Kidney (tissue), 14 donors: ENCODE results near the gene PCGF6. TPM values are rescaled to one million over a fixed set of nuclear protein-coding genes. Genes with fewer than 3 reads are reported as not detected.

Experiments used
- DNase-seq, 5 donors: peaks; one replicate each; pipeline ENCODE4 v3.0.0-alpha.2; 2013 to 2020
- FAIRE-seq: peaks from 2 replicates; lab custom pipeline; 2012; peaks lifted over from hg19 to GRCh38; lab: Jason Lieb, UNC
- H3K27ac ChIP-seq, 2 donors: one replicate each; pipeline ENCODE4 v1.7.0; 2013; ENCODE audit warnings: low read depth in 2 of 2, low read length in 2 of 2, inconsistent platforms in 1 of 2
- H3K27me3 ChIP-seq: one replicate; pipeline ENCODE4 v1.7.1; 2013; ENCODE audit warnings: low read length, inconsistent platforms; ENCODE audit not compliant: control insufficient read depth, insufficient read depth
- H3K36me3 ChIP-seq, 3 donors: one replicate each; pipeline versions ENCODE4 v1.7.0 to v1.7.1; 2013; ENCODE audit warnings: low read length in 3 of 3, control low read depth in 1 of 3, inconsistent platforms in 1 of 3; ENCODE audit not compliant: insufficient read depth in 3 of 3, control insufficient read depth in 2 of 3
- H3K4me1 ChIP-seq, 3 donors: one replicate each; pipeline versions ENCODE4 v1.7.0 to v1.7.1; 2013; ENCODE audit warnings: low read length in 3 of 3, inconsistent platforms in 1 of 3, low read depth in 1 of 3; ENCODE audit not compliant: control insufficient read depth in 2 of 3, insufficient read depth in 2 of 3
- H3K4me3 ChIP-seq, 3 donors: one replicate each; pipeline versions ENCODE4 v1.7.0 to v1.8.1; 2013; ENCODE audit warnings: low read length in 3 of 3, control low read depth in 1 of 3, inconsistent platforms in 1 of 3
- H3K9ac ChIP-seq, 3 donors: one replicate each; pipeline versions ENCODE4 v1.7.0 to v1.7.1; 2013; ENCODE audit warnings: low read length in 3 of 3, control low read depth in 1 of 3, inconsistent platforms in 1 of 3
- H3K9me3 ChIP-seq, 3 donors: one replicate each; pipeline versions ENCODE4 v1.7.0 to v1.7.1; 2013; ENCODE audit warnings: low read length in 3 of 3, control low read depth in 1 of 3, inconsistent platforms in 1 of 3; ENCODE audit not compliant: control insufficient read depth in 2 of 3, insufficient read depth in 1 of 3
- intact Hi-C: fragments of 100-400 bp; cut with DNase I; formaldehyde crosslinking; loops from one replicate; pipeline ENCODE4 v1.11.1; 2022
- polyA plus RNA-seq: library from polyadenylated mRNA; stranded (reverse); fragments of 350-450 nt; fragmentation: Illumina TruSeq; extraction: RNeasy Lipid Tissue Mini Kit (QIAGEN cat#74804); gene quantifications from one replicate; pipeline ENCODE4 v1.2.3, GENCODE V29; 2014; ENCODE audit warnings: low read depth, low replicate concordance; ENCODE audit not compliant: insufficient read depth
- total RNA-seq: library from RNA; stranded (reverse); fragmentation: NEBNext Ultra II Directional; extraction: Animal tissue kit (Norgen Biotek cat#: 25700); gene quantifications from one replicate; pipeline ENCODE4 v1.2.1, GENCODE V29; 2021
- TF ChIP-seq, protein P1 (sequence below): IDR thresholded peaks from 3 replicates; pipeline ENCODE4 v1.5.1; 2012; ENCODE audit warnings: mild to moderate bottlenecking, moderate library complexity, borderline replicate concordance; ENCODE audit not compliant: insufficient read depth; ENCODE audit errors: extremely low read depth
- donor health status: control.
- donor health status: control.
- donor health status: control.
- donor health status: control.
- donor health status: control.
- donor health status: DM: yes; HTN: yes; CAD: no.
- donor health status: Normal renal cell carcinoma (clear cell type).

The PCGF6 gene
- total and polyA plus RNA-seq, 2 donors from 2014 or later, result 3.0 to 6.3 TPM

DNA sequence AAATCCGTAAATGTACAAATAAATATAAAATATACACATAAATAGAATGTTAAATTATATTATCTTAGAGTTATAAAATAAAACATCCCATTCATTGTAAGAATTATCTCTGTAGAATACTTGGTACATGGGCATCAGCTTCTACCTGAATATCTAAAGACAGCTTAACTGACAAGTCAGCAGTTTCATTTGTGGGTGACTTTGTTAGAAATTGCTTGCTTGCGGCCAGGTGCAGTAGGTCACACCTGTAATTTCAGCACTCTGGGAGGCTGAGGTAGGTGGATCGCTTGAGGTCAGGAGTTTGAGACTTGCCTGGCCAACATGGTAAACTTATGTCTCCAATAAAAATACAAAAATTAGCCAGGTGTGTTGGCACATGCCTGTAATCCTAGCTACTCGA lies 14.6 kb downstream of the PCGF6 start:
- Histone ChIP-seq H3K27ac (no peak overlapping the region), H3K9ac (no peak overlapping the region), H3K4me1 (no peaks in the 10 kb centered on the region), H3K9me3 (no peaks in the 10 kb centered on the region), H3K36me3 (peaks cover 2 to 15% (median 4%) of the 10 kb centered on the region in 3 donors), H3K4me3 (no peak overlapping the region), H3K27me3 (no peaks in the 10 kb centered on the region)
- TF ChIP-seq, protein P1, sequence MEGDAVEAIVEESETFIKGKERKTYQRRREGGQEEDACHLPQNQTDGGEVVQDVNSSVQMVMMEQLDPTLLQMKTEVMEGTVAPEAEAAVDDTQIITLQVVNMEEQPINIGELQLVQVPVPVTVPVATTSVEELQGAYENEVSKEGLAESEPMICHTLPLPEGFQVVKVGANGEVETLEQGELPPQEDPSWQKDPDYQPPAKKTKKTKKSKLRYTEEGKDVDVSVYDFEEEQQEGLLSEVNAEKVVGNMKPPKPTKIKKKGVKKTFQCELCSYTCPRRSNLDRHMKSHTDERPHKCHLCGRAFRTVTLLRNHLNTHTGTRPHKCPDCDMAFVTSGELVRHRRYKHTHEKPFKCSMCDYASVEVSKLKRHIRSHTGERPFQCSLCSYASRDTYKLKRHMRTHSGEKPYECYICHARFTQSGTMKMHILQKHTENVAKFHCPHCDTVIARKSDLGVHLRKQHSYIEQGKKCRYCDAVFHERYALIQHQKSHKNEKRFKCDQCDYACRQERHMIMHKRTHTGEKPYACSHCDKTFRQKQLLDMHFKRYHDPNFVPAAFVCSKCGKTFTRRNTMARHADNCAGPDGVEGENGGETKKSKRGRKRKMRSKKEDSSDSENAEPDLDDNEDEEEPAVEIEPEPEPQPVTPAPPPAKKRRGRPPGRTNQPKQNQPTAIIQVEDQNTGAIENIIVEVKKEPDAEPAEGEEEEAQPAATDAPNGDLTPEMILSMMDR, result no peak
- no peak for FAIRE-seq
- DNase-seq, result no peak
- intact Hi-C loops, result no loop called here

DNA sequence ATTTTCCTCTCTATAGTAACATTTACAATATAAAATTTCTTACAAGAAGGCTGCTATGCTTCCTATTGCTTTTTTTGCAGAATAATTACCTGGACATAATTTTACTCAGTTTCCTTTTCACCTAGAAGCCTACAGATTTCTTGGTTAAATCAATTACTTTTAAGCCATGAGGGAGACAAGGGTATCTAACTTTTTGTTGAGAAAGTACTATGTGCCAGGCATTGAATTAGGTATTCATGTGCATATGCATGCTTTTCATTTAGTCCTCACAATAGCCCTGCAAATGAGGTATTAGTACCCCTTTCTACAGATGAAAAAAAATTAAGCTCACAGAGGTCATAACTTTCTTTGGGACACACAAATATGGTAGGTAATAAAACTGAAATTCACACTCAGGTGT lies 16.4 kb downstream of the PCGF6 start:
- DNase-seq (no peak), FAIRE-seq (no peak)
- Histone ChIP-seq H3K4me1 (no peaks in the 10 kb centered on the region), H3K9ac (no peak overlapping the region), H3K4me3 (no peak overlapping the region), H3K36me3 (peaks cover 2 to 20% (median 4%) of the 10 kb centered on the region in 3 donors), H3K27me3 (no peaks in the 10 kb centered on the region), H3K27ac (no peak overlapping the region), H3K9me3 (no peaks in the 10 kb centered on the region)
- TF ChIP-seq, protein P1, result no peak
- intact Hi-C loops, result no loop called here

DNA sequence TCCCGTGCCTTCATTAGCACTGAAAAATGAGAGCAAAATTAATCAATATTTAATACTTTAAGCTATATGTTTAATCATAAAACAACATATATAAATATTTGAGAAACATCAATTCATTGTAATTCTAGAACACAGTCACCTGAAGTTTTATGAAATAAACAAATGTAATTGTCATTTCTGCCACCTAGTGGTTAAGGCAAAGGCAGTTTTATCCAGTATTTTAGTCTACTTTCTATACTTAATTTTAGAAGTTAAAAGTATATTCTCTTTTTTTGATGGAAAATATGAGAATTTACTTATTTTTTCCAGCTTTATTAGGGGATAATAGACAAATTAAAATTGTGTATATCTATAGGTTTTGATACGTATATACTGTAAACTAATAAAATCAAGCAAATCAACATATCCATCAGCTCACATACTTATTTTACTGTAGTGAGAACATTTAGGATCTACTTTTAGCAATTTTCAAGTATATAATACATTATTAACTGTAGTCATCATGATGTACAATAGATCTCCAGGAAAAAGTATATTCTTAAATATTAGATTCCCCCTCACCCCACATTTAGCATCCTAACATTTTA lies 16.9 kb downstream of the PCGF6 start:
- Histone ChIP-seq H3K4me1 (no peaks in the 10 kb centered on the region), H3K27ac (no peak overlapping the region), H3K27me3 (no peaks in the 10 kb centered on the region), H3K9ac (no peak overlapping the region), H3K9me3 (no peaks in the 10 kb centered on the region), H3K36me3 (peaks cover 2 to 17% (median 2%) of the 10 kb centered on the region in 3 donors), H3K4me3 (no peak overlapping the region)
- TF ChIP-seq, protein P1, result peak; percentile 42
- peak in 2 of 5 donors; percentile 16 to 30 for DNase-seq
- intact Hi-C loops, result no loop called here
- FAIRE-seq, result peak; percentile 97

DNA sequence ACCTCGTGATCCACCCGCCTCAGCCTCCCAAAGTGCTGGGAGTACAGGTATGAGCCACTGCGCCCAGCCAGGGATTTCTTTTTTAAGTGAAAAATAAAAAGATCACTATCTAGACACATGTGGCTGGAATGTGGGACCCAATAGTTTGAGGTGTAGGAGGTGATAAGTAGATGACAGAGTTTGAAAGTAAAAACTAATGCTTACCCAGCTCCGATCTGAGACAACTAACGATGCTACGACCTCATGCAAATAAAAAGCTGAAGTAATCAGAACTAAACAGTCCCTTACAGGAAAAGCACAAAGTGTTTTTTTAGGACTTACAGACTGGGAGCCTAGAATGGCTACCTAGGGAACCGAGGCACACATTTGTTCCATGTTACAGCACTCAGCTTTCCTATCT lies 23.0 kb downstream of the PCGF6 start:
- TF ChIP-seq, protein P1, result no peak
- no peaks in the 10 kb centered on the region for H3K4me1 ChIP-seq
- H3K27ac ChIP-seq, result no peak overlapping the region
- no peak overlapping the region for H3K9ac ChIP-seq
- no peaks in the 10 kb centered on the region for H3K27me3 ChIP-seq
- H3K4me3 ChIP-seq, result no peak overlapping the region
- DNase-seq, result no peak
- intact Hi-C loops, result no loop called here
- H3K36me3 ChIP-seq, result peaks cover 2 to 12% (median 3%) of the 10 kb centered on the region in 3 donors
- FAIRE-seq, result no peak
- no peaks in the 10 kb centered on the region for H3K9me3 ChIP-seq
